Activated B cell treated with CpG ODN at 0.5 μM for 24 hours (primary cell): Measurements from ENCODE around the gene F13A1. TPM values are rescaled to one million over a fixed set of nuclear protein-coding genes. Genes with fewer than 3 reads are reported as not detected.
A peak's percentile ranks its signal among the peaks of the same experiment; 100 is the strongest.

Source experiments
- ATAC-seq: fragments of 200-7000 bp; cut with Tn5 transposase; one replicate; pipeline ENCODE4 v1.10.0; 2021; ENCODE audit warnings: low read depth, mild to moderate bottlenecking, moderate library complexity
- CTCF ChIA-PET: fragments of 350-600 bp; sonication (Branson Sonifier 250); formaldehyde crosslinking; loops from one replicate; lab custom pipeline; 2021; ENCODE audit warnings: antibody characterized with exemption; lab: Charles Lee
- POLR2A ChIA-PET: fragments of 350-600 bp; sonication (Branson Sonifier 250); formaldehyde crosslinking; loops from one replicate; lab custom pipeline; 2021; ENCODE audit warnings: antibody characterized with exemption; lab: Charles Lee
- DNase-seq: peaks from one replicate; pipeline ENCODE4 v3.0.0; 2022
- H3K27ac Mint-ChIP-seq: one replicate; pipeline ENCODE4 v1.8.0; 2020; ENCODE audit warnings: mixed read lengths
- H3K27me3 Mint-ChIP-seq: one replicate; pipeline ENCODE4 v1.8.0; 2021; ENCODE audit warnings: mixed read lengths
- H3K36me3 Mint-ChIP-seq: one replicate; pipeline ENCODE4 v1.8.0; 2021; ENCODE audit warnings: low read depth, mixed read lengths
- H3K4me1 Mint-ChIP-seq: one replicate; pipeline ENCODE4 v1.8.0; 2021; ENCODE audit warnings: mixed read lengths
- H3K4me3 Mint-ChIP-seq: one replicate; pipeline ENCODE4 v1.8.0; 2020; ENCODE audit warnings: mild to moderate bottlenecking, mixed read lengths
- H3K9me3 Mint-ChIP-seq: one replicate; pipeline ENCODE4 v1.8.0; 2020; ENCODE audit warnings: mixed read lengths
- CTCF ChIP-seq: fragments of 200-600 bp; IDR thresholded peaks from one replicate; pipeline ENCODE4 v1.8.0; 2022; ENCODE audit warnings: antibody characterized with exemption, mild to moderate bottlenecking
- intact Hi-C: fragments of 100-400 bp; cut with micrococcal nuclease; formaldehyde crosslinking; loops from one replicate; pipeline ENCODE4 v1.15.1; 2024
- total RNA-seq: library from RNA; stranded (reverse); gene quantifications from 2 replicates; pipeline ENCODE4 v1.2.3, GENCODE V29; 2022

The F13A1 gene
- total RNA-seq, 1 donor from 2014 or later, result 0.75 TPM

GRCh38 chr6:6331946-6332601 lies 11.6 kb upstream of the F13A1 start:
- Mint-ChIP-seq H3K4me1 (peaks cover 48% of the 10 kb centered on the region), H3K4me3 (peak overlapping the region; percentile 81), H3K27me3 (no peaks in the 10 kb centered on the region), H3K36me3 (no peaks in the 10 kb centered on the region), H3K9me3 (no peaks in the 10 kb centered on the region), H3K27ac (peak overlapping the region; percentile 100)
- ATAC-seq (peak; percentile 72), DNase-seq (no peak)
- intact Hi-C loops, result loop anchor here (1.0 to 10.0 kb wide), 8 partner anchors 17 to 1070 kb away; partner anchors contain the start of genes FARS2 and LYRM4
- POLR2A ChIA-PET, result interaction anchor here (0.7 to 6.3 kb wide), 16 partner anchors 12 to 1770 kb away, joined by 3 to 149 read pairs (median 4); partner anchors contain the start of genes EEF1E1, F13A1, LY86 and RREB1
- no peak for TF ChIP-seq CTCF
- CTCF ChIA-PET, result interaction anchor here (0.6 to 1.7 kb wide), 5 partner anchors 59 to 295 kb away, joined by 3 to 15 read pairs (median 4); no protein-coding TSS in a partner anchor

- CTCF ChIA-PET, result interaction anchor here (1.7 kb wide), 1 partner anchor 215 kb away, joined by 7 read pairs; no protein-coding TSS in a partner anchor
- POLR2A ChIA-PET, result interaction anchor here (0.7 to 6.3 kb wide), 6 partner anchors 11 to 827 kb away, joined by 3 to 149 read pairs (median 8); partner anchors contain the start of genes F13A1 and LY86
- DNase-seq (peak; percentile 24), ATAC-seq (peak; percentile 72)
- no peaks in the 10 kb centered on the region for H3K9me3 Mint-ChIP-seq
- H3K4me3 Mint-ChIP-seq, result peak overlapping the region; percentile 81
- H3K4me1 Mint-ChIP-seq, result peaks cover 48% of the 10 kb centered on the region
- TF ChIP-seq CTCF, result no peak
- H3K36me3 Mint-ChIP-seq, result no peaks in the 10 kb centered on the region
- intact Hi-C loops, result loop anchor here (1.0 to 10.0 kb wide), 7 partner anchors 17 to 1069 kb away; partner anchors contain the start of genes FARS2 and LYRM4
- no peaks in the 10 kb centered on the region for H3K27me3 Mint-ChIP-seq
- H3K27ac Mint-ChIP-seq, result peak overlapping the region; percentile 100
Observed at GRCh38 chr6:6331393-6331792, 10.9 kb upstream of the F13A1 start.

GRCh38 chr6:6330407-6330806 lies 9.9 kb upstream of the F13A1 start:
- ChIA-PET POLR2A (interaction anchor here (0.7 to 6.3 kb wide), 5 partner anchors 10 to 323 kb away, joined by 3 to 149 read pairs (median 9); partner anchors contain the start of gene F13A1), CTCF (no interaction called here)
- no peaks in the 10 kb centered on the region for H3K27me3 Mint-ChIP-seq
- no peaks in the 10 kb centered on the region for H3K9me3 Mint-ChIP-seq
- H3K4me1 Mint-ChIP-seq, result peaks cover 48% of the 10 kb centered on the region
- H3K27ac Mint-ChIP-seq, result peak overlapping the region; percentile 100
- TF ChIP-seq CTCF, result no peak
- no peaks in the 10 kb centered on the region for H3K36me3 Mint-ChIP-seq
- H3K4me3 Mint-ChIP-seq, result peak overlapping the region; percentile 81
- intact Hi-C loops, result loop anchor here (2.0 to 10.0 kb wide), 4 partner anchors 16 to 1068 kb away; partner anchors contain the start of genes FARS2 and LYRM4
- DNase-seq, result no peak
- ATAC-seq, result no peak

GRCh38 chr6:6328451-6328850 lies 8.0 kb upstream of the F13A1 start:
- Mint-ChIP-seq H3K27me3 (peaks cover 3% of the 10 kb centered on the region), H3K9me3 (no peaks in the 10 kb centered on the region), H3K4me3 (no peak overlapping the region), H3K36me3 (no peaks in the 10 kb centered on the region), H3K4me1 (peaks cover 41% of the 10 kb centered on the region), H3K27ac (no peak overlapping the region)
- POLR2A ChIA-PET, result no interaction called here
- ATAC-seq (no peak), DNase-seq (no peak)
- no peak for TF ChIP-seq CTCF
- CTCF ChIA-PET, result no interaction called here
- intact Hi-C loops, result no loop called here

GRCh38 chr6:6323352-6323751 lies 2.9 kb upstream of the F13A1 start:
- peaks cover 40% of the 10 kb centered on the region for H3K27me3 Mint-ChIP-seq

More at GRCh38 chr6:6323352-6323751, 2.9 kb upstream of the F13A1 start:
- ChIA-PET POLR2A (no interaction called here), CTCF (no interaction called here)
- Mint-ChIP-seq H3K27ac (no peak overlapping the region), H3K4me3 (no peak overlapping the region), H3K9me3 (no peaks in the 10 kb centered on the region), H3K36me3 (no peaks in the 10 kb centered on the region), H3K4me1 (peaks cover 18% of the 10 kb centered on the region)
- DNase-seq (no peak), ATAC-seq (no peak)
- intact Hi-C loops, result no loop called here
- TF ChIP-seq CTCF, result no peak
